Measurements from ENCODE around the gene PPM1N.

Gene PPM1N

GRCh38 chr19:45502111-45502510 lies 3.9 kb downstream of the PPM1N start:
- peaks cover 0 to 46% of the 10 kb centered on the region in 2 donors for H3K27me3 ChIP-seq
- H3K9me3 ChIP-seq = no peaks in the 10 kb centered on the region
- H3K4me1 ChIP-seq = peaks cover 0 to 35% (median 23%) of the 10 kb centered on the region in 4 donors
- H3K4me3 ChIP-seq = no peak overlapping the region
- TF ChIP-seq, protein P1, sequence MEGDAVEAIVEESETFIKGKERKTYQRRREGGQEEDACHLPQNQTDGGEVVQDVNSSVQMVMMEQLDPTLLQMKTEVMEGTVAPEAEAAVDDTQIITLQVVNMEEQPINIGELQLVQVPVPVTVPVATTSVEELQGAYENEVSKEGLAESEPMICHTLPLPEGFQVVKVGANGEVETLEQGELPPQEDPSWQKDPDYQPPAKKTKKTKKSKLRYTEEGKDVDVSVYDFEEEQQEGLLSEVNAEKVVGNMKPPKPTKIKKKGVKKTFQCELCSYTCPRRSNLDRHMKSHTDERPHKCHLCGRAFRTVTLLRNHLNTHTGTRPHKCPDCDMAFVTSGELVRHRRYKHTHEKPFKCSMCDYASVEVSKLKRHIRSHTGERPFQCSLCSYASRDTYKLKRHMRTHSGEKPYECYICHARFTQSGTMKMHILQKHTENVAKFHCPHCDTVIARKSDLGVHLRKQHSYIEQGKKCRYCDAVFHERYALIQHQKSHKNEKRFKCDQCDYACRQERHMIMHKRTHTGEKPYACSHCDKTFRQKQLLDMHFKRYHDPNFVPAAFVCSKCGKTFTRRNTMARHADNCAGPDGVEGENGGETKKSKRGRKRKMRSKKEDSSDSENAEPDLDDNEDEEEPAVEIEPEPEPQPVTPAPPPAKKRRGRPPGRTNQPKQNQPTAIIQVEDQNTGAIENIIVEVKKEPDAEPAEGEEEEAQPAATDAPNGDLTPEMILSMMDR (IDR thresholded peaks at IDR 0.05) = no peak
- no peaks in the 10 kb centered on the region for H3K36me3 ChIP-seq
- H3K27ac ChIP-seq = no peak overlapping the region
- intact Hi-C loops (cut with DNase I; ENCODE audit: low total_unique reads) = no loop called here
- no peak for DNase-seq

DNA sequence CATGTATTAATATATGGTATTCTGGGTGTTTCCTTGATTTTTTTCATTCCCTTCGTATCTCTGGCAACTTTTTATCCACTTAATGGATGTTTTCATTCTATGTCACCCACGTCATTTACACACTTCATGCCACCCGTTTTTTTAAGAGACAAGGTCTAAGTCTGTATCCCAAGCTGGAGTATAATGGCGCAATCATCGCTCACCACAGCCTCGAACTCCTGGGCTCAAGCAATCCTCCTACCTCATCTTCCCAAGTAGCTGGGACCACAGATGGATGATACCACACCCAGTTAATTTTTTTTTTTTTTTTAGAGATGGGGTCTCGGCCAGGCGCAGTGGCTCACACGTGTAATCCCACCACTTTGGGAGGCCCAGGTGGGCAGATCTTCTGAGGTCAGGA lies 5.7 kb downstream of the PPM1N start:
- H3K27ac ChIP-seq = no peak overlapping the region
- H3K4me3 ChIP-seq = no peak overlapping the region
- intact Hi-C loops (cut with DNase I; ENCODE audit: low total_unique reads) = no loop called here
- no peak for DNase-seq
- peaks cover 0 to 31% of the 10 kb centered on the region in 2 donors for H3K27me3 ChIP-seq
- no peaks in the 10 kb centered on the region for H3K9me3 ChIP-seq
- H3K36me3 ChIP-seq = no peaks in the 10 kb centered on the region
- TF ChIP-seq, protein P1 (IDR thresholded peaks at IDR 0.05) = no peak
- peaks cover 0 to 20% (median 9%) of the 10 kb centered on the region in 4 donors for H3K4me1 ChIP-seq

GRCh38 chr19:45505151-45505995 lies 7.1 kb downstream of the PPM1N start:
- Histone ChIP-seq H3K4me3 (no peak overlapping the region), H3K9me3 (no peaks in the 10 kb centered on the region), H3K4me1 (peaks cover 0 to 22% (median 9%) of the 10 kb centered on the region in 4 donors), H3K36me3 (no peaks in the 10 kb centered on the region), H3K27me3 (peaks cover 0 to 16% of the 10 kb centered on the region in 2 donors), H3K27ac (peak overlapping the region in 1 of 2 donors; percentile 93)
- intact Hi-C loops (cut with DNase I; ENCODE audit: low total_unique reads) = no loop called here
- DNase-seq = no peak
- TF ChIP-seq, protein P1 (IDR thresholded peaks at IDR 0.05) = no peak

DNA sequence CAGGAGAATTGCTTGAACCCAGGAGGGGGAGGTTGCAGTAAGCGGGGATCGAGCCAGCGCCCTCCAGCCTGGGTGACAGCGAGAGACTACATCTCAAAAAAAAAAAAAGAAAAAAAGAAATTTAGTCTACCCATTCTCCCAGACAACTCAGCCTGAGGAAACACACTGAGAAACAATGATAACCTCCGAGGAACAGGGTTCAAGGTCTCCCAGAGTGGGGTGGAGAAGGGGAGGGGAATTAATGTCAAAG lies 7.7 kb downstream of the PPM1N start:
- Histone ChIP-seq H3K4me1 (peaks cover 0 to 22% (median 12%) of the 10 kb centered on the region in 4 donors), H3K27me3 (peaks cover 0 to 11% of the 10 kb centered on the region in 2 donors), H3K4me3 (peak overlapping the region; percentile 86 to 91), H3K27ac (peak overlapping the region; percentile 89 to 93), H3K9me3 (no peaks in the 10 kb centered on the region), H3K36me3 (no peaks in the 10 kb centered on the region)
- DNase-seq = no peak
- intact Hi-C loops (cut with DNase I; ENCODE audit: low total_unique reads) = no loop called here
- TF ChIP-seq, protein P1 (IDR thresholded peaks at IDR 0.05) = no peak

GRCh38 chr19:45506246-45506988 lies 8.2 kb downstream of the PPM1N start:
- intact Hi-C loops (cut with DNase I; ENCODE audit: low total_unique reads) = no loop called here
- Histone ChIP-seq H3K9me3 (no peaks in the 10 kb centered on the region), H3K4me3 (peak overlapping the region; percentile 86 to 91), H3K27ac (peak overlapping the region; percentile 89 to 93), H3K27me3 (peaks cover 0 to 6% of the 10 kb centered on the region in 2 donors), H3K36me3 (no peaks in the 10 kb centered on the region), H3K4me1 (peaks cover 0 to 25% (median 13%) of the 10 kb centered on the region in 4 donors)
- DNase-seq = peak; percentile 91 to 96
- TF ChIP-seq, protein P1 (IDR thresholded peaks at IDR 0.05) = peak in 1 of 2 experiments; percentile 31

All from tibial artery (tissue), 4 donors.